RWPE1 (cell line): ENCODE results near the gene TTLL12.
A peak's percentile ranks its signal among the peaks of the same experiment; 100 is the strongest.

Experiments used
- CTCF ChIA-PET: fragments of 350-600 bp; sonication (Branson Sonifier 250); formaldehyde crosslinking; extraction: SDS; loops from one replicate; lab custom pipeline; 2021; lab: Yijun Ruan, JAX
- POLR2A ChIA-PET: fragments of 400-600 bp; formaldehyde crosslinking; extraction: SDS; loops from one replicate; lab custom pipeline; 2020; ENCODE audit warnings: antibody characterized with exemption; ENCODE audit not compliant: low non-redundant PET; lab: Yijun Ruan, JAX
- DNase-seq: peaks from one replicate; pipeline ENCODE4 v3.0.0; 2012; ENCODE audit warnings: low spot score
- H3K27ac ChIP-seq: fragments of 450-650 bp; 2 replicates; pipeline ENCODE4 v1.5.1; 2017
- CTCF ChIP-seq: fragments of 450-650 bp; conservative IDR thresholded peaks from 2 replicates; pipeline ENCODE4 v1.5.1; 2017; ENCODE audit warnings: low read depth, mild to moderate bottlenecking

The TTLL12 gene

GRCh38 chr22:43128116-43128515, 58.8 kb downstream of the TTLL12 start:
- peak overlapping the region; percentile 77 for H3K27ac ChIP-seq
- DNase-seq: no peak
- ChIA-PET CTCF (interaction anchor here (1.0 kb wide), 1 partner anchor 9 kb away, joined by 3 read pairs; no protein-coding TSS in a partner anchor), POLR2A (no interaction called here)
- no peak for TF ChIP-seq CTCF

- no peak for TF ChIP-seq CTCF
- ChIA-PET POLR2A (no interaction called here), CTCF (interaction anchor here (1.0 kb wide), 1 partner anchor 10 kb away, joined by 3 read pairs; no protein-coding TSS in a partner anchor)
- peak; percentile 67 for DNase-seq
- peak overlapping the region; percentile 77 for H3K27ac ChIP-seq
Measured at GRCh38 chr22:43127166-43127908, 59.6 kb downstream of the TTLL12 start.

GRCh38 chr22:43126501-43127165, 60.3 kb downstream of the TTLL12 start:
- DNase-seq: peak; percentile 92
- POLR2A ChIA-PET: no interaction called here
- TF ChIP-seq CTCF: no peak
- CTCF ChIA-PET: interaction anchor here (0.6 kb wide), 2 partner anchors 345 to 446 kb away, joined by 3 to 4 read pairs; no protein-coding TSS in a partner anchor
- peak overlapping the region; percentile 77 for H3K27ac ChIP-seq

GRCh38 chr22:43118953-43119458, 67.9 kb downstream of the TTLL12 start:
- DNase-seq: no peak
- ChIA-PET CTCF (no interaction called here), POLR2A (no interaction called here)
- no peak for TF ChIP-seq CTCF
- no peak overlapping the region for H3K27ac ChIP-seq

- TF ChIP-seq CTCF: no peak
- no peak overlapping the region for H3K27ac ChIP-seq
- ChIA-PET POLR2A (no interaction called here), CTCF (no interaction called here)
- no peak for DNase-seq
Measured at GRCh38 chr22:43118024-43118849, 68.7 kb downstream of the TTLL12 start.

- TF ChIP-seq CTCF: no peak
- no peak overlapping the region for H3K27ac ChIP-seq
- CTCF ChIA-PET: interaction anchor here (0.6 kb wide), 1 partner anchor 330 kb away, joined by 4 read pairs; no protein-coding TSS in a partner anchor
- POLR2A ChIA-PET: no interaction called here
- no peak for DNase-seq
Measured at GRCh38 chr22:43116932-43117331, 70.0 kb downstream of the TTLL12 start.
